GM12892 (cell line): ENCODE results near the gene CENPB.

ENCODE experiments used
- DNase-seq: peaks from one replicate; pipeline ENCODE4 v3.0.0; 2011; ENCODE audit not compliant: insufficient read length
- FAIRE-seq: peaks from 2 replicates; lab custom pipeline; 2011; peaks lifted over from hg19 to GRCh38; lab: Jason Lieb, UNC
- POLR2A ChIP-seq: IDR thresholded peaks from 2 replicates; pipeline ENCODE4 v1.6.1; 2011; ENCODE audit warnings: low read depth, low read length, control low read depth
- POLR2AphosphoS5 ChIP-seq: IDR thresholded peaks from 2 replicates; pipeline ENCODE4 v1.6.1; 2011; ENCODE audit warnings: low read depth, low read length, control low read depth
- TAF1 ChIP-seq: IDR thresholded peaks from 2 replicates; pipeline ENCODE4 v1.6.1; 2011; ENCODE audit warnings: low read depth, mild to moderate bottlenecking, control low read depth, low read length, borderline replicate concordance

The CENPB gene

GRCh38 chr20:3783511-3784195, 2.9 kb downstream of the CENPB start:
- FAIRE-seq (no peak), DNase-seq (no peak)
- TF ChIP-seq POLR2AphosphoS5, result no peak; the same call in 1 of the 2 replicates
- no peak; the same call in 1 of the 2 replicates for TF ChIP-seq POLR2A
- TF ChIP-seq TAF1, result no peak

GRCh38 chr20:3783068-3783489, 3.5 kb downstream of the CENPB start:
- TF ChIP-seq POLR2A (no peak), TAF1 (no peak), POLR2AphosphoS5 (no peak)
- no peak for FAIRE-seq
- no peak for DNase-seq

- no peak for DNase-seq
- TF ChIP-seq POLR2A (no peak), TAF1 (no peak), POLR2AphosphoS5 (no peak)
Observed at GRCh38 chr20:3782597-3782996, 3.9 kb downstream of the CENPB start.

GRCh38 chr20:3781153-3781910, 5.2 kb downstream of the CENPB start, which contains the start of gene SPEF1:
SPEF1 (minus strand) TSS chr20:3781448; CDS start chr20:3781287, 161 bp downstream.
- FAIRE-seq (peak; percentile 94), DNase-seq (peak; percentile 84)
- no peak; the same call in 1 of the 2 replicates for TF ChIP-seq POLR2A
- TF ChIP-seq POLR2AphosphoS5, result no peak
- TF ChIP-seq TAF1, result no peak

More at GRCh38 chr20:3782597-3782996, 3.9 kb downstream of the CENPB start:
- no peak for FAIRE-seq

GRCh38 chr20:3778976-3779375, 7.6 kb downstream of the CENPB start:
- TF ChIP-seq POLR2AphosphoS5 (no peak), POLR2A (no peak), TAF1 (no peak)
- DNase-seq, result no peak
- FAIRE-seq, result no peak

GRCh38 chr20:3777716-3778629, 8.6 kb downstream of the CENPB start:
- FAIRE-seq (no peak), DNase-seq (no peak)
- no peak for TF ChIP-seq POLR2A
- no peak for TF ChIP-seq TAF1
- no peak for TF ChIP-seq POLR2AphosphoS5

- no peak for TF ChIP-seq TAF1
- TF ChIP-seq POLR2AphosphoS5, result no peak
- TF ChIP-seq POLR2A, result no peak
- DNase-seq (no peak), FAIRE-seq (no peak)
Observed at GRCh38 chr20:3777381-3777715, 9.2 kb downstream of the CENPB start.

- DNase-seq, result no peak
- TF ChIP-seq POLR2A (no peak), TAF1 (no peak), POLR2AphosphoS5 (no peak)
- FAIRE-seq, result no peak
Observed at GRCh38 chr20:3775457-3776108, 11.0 kb downstream of the CENPB start.

GRCh38 chr20:3771552-3772058, 14.9 kb downstream of the CENPB start:
- FAIRE-seq (no peak), DNase-seq (no peak)
- TF ChIP-seq POLR2A (no peak), TAF1 (no peak), POLR2AphosphoS5 (no peak)

- no peak for TF ChIP-seq POLR2A
- TF ChIP-seq TAF1, result no peak
- no peak for TF ChIP-seq POLR2AphosphoS5
- FAIRE-seq, result peak; percentile 68
- DNase-seq, result peak; percentile 75
Observed at GRCh38 chr20:3768342-3769130, 18.0 kb downstream of the CENPB start.
